GM21529 (cell line): ENCODE measurements around the gene GPR61.

Experiments
- ATAC-seq: cut with Tn5 transposase; IDR thresholded peaks from one replicate; pipeline ENCODE4 v1.9.1; 2021; ENCODE audit not compliant: unreplicated experiment

The GPR61 gene

GRCh38 chr1:109539676-109540075 lies at the start of gene GPR61:
Gene GPR61 (plus strand): TSS chr1:109539872. CDS start chr1:109543023, 3,151 bp downstream.
- no peak for ATAC-seq

DNA sequence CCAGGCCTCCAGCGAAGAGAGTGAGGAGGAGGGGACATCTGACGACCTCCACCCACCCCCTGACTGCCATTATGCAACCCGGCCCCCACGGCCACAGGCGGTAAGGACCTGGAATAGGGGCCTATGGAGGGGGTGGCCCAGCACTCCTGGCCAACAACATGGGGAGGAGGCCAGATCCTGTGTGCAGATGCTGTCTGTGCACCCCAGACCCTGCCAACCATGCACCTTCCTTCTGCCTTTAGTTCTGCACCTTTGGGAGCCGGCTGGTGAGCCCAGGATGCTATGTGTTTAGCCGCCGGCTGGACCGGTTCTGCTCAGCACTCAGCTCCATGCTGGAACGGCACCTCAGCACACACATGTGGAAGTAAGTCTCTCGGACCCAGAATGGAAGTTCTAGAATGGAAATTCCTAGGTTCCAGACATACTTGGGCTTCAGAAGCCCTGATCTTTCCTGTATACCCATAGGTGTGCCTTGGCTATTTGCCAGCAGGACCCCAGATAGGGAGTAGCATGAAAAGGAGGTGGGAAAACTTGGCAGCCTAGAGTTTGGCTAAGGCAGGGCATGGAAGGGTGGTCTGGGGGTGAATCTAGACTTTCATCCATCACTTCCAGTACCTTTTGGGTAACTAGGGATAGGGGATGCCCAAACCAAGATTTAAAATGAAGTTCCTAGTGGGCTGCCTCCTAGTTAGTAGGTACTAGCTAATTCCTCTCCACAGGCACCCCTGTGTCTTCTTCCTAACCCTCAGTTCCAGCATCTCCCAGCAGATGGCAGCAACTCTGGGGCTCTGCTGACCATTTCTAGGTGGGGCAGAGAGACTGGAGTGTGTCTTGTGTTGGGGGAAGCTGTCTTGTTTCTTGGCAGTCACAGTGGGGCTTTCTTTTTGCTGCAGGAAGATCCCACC lies 49.4 kb upstream of the GPR61 start:
- no peak for ATAC-seq

GRCh38 chr1:109490934-109491302 lies 48.8 kb upstream of the GPR61 start:
- ATAC-seq = no peak

DNA sequence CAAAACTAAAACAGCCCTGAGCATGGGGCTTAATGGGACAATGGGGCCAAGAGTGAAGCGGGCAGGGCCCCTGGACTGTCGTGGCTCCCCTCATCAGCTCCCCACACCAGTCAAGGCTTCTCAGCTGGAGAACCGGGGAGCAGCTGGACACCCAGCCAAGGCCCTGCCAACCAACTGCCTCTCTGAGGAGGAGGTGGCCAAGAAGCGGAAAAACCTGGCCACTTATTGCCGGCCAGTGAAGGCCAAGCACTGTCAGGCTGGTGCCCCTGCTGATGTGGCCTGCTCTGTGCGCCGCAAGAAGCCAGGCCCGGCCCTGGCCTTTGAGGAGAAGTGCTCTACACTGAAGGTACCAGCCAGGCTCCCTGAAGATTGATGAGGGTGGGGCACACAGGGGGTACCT lies 48.3 kb upstream of the GPR61 start:
- no peak for ATAC-seq

- no peak for ATAC-seq
Measured at GRCh38 chr1:109492779-109493178, 46.9 kb upstream of the GPR61 start.

- ATAC-seq = no peak
Measured at GRCh38 chr1:109493227-109493626, 46.4 kb upstream of the GPR61 start.

GRCh38 chr1:109493805-109494539 lies 45.7 kb upstream of the GPR61 start, which contains the start of gene CYB561D1:
Gene CYB561D1 (plus strand): TSS chr1:109494094. CDS start chr1:109494140, 46 bp downstream.
- peak; percentile 90 for ATAC-seq

DNA sequence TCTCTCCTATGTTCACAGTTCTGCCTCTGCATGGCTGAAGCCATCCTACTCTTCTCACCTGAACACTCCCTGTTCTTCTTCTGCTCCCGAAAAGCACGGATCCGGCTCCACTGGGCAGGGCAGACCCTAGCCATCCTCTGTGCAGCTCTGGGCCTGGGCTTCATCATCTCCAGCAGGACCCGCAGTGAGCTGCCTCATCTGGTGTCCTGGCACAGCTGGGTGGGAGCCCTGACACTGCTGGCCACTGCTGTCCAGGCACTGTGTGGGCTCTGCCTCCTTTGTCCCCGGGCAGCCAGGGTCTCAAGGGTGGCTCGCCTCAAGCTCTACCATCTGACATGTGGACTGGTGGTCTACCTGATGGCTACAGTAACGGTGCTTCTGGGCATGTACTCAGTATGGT lies 43.9 kb upstream of the GPR61 start:
- no peak for ATAC-seq

- ATAC-seq = no peak
Measured at GRCh38 chr1:109497449-109498160, 42.1 kb upstream of the GPR61 start.

DNA sequence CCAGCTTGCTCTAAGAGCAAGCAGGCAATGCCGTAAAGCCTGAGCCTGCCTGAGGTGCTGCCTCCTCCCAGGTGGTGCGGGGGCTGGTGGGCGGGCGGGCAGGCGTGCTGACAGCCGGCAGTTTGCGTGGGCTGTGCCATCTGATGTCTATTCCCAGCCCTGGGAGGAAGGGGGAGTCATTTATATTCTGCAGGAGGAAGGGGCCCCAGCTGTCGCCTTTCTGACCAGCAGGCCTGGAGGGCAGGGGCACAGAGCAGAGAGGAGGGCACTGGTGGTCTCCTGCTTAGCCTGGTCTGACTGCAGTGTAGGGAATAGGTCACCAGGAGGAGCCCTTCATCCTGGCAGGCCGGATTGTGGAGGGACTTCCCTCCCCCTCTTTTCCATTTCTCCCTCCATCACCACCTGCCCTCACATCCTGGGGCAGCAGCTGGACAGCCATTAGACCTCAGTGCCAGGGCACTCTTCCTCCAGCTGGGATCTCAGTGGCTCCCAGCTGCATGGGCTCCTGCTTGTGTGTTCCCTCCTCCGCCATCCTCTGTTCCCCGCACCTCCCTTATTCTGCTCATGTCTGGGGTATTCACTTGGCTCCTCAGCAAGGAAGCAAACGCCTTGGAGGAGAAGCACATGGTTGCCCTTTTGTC lies 41.4 kb upstream of the GPR61 start:
- no peak for ATAC-seq

DNA sequence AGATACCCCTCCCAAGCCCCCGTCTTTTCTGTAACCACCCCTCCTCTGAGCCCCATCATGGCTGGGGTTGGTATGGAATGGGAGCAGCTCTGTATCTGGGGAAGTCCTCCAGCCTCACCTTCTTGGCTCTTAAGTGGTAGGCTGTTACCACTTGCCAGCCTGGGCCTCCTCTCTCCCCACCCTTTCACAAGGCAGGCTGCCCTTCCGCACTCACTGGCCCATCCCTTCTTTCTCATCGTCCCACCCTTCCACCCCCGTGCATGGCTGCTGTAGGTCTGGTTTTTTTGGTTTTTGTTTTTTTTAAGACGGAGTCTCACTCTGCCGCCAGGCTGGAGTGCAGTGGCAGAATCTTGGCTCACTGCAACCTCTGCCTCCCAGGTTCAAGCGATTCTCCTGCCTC lies 40.6 kb upstream of the GPR61 start:
- ATAC-seq = no peak

DNA sequence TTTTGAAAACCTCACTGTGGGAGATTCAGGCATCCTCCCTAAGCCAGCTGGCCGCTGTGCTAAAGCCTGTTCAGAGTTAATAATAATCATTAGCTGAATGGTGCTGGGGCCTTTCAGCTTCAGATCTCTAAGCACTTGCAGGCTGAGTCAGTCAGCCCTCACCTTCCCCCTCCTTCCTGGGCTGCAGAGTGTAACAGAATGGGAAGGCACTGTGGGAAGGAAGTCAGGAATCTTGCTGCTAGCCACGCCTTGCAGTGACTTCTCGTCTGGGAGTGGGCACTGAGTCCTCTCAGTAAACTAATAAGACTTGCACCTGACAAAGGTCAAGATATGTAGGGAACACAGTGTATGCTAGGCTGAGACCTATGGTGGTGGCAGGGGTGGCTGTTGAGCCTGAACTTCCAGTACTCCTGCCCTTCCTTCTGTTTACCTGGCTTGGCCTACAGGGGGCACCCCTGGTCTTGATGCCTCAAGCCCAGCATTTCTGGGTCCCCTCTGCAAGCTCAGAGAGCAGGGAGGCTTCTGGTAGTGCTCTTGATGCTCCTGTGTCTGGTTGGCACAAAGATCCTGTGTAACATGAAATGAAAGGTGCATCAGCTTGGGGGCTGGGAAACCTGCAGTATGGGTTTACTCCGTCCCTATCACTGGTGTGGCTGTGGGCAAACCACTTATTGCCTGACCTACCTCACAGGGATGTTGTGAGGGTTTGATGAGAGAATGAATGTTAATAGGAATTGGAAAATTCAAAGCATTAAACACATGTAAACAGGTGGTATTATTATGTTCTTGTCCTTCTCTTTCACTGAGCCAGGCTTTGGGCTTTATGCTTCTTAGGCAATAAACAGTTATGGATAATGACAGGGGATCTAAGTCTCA lies 39.8 kb upstream of the GPR61 start:
- no peak for ATAC-seq

- ATAC-seq = no peak
Measured at GRCh38 chr1:109500941-109501381, 38.7 kb upstream of the GPR61 start.

- no peak for ATAC-seq
Measured at GRCh38 chr1:109501644-109502363, 37.9 kb upstream of the GPR61 start.

- no peak for ATAC-seq
Measured at GRCh38 chr1:109502364-109502851, 37.3 kb upstream of the GPR61 start.

GRCh38 chr1:109503935-109504334 lies 35.7 kb upstream of the GPR61 start:
- ATAC-seq = no peak

- ATAC-seq = no peak
Measured at GRCh38 chr1:109504974-109505373, 34.7 kb upstream of the GPR61 start.

- no peak for ATAC-seq
Measured at GRCh38 chr1:109508001-109508872, 31.4 kb upstream of the GPR61 start.
